NCI-H2029 treated with DMSO at 0.1 percent for 48 hours (cell line): ENCODE results near the gene PIGL.

ENCODE experiments used
- DNase-seq: peaks from one replicate; lab custom pipeline; 2025; lab: John Stamatoyannopoulos, UW

PIGL gene

DNA sequence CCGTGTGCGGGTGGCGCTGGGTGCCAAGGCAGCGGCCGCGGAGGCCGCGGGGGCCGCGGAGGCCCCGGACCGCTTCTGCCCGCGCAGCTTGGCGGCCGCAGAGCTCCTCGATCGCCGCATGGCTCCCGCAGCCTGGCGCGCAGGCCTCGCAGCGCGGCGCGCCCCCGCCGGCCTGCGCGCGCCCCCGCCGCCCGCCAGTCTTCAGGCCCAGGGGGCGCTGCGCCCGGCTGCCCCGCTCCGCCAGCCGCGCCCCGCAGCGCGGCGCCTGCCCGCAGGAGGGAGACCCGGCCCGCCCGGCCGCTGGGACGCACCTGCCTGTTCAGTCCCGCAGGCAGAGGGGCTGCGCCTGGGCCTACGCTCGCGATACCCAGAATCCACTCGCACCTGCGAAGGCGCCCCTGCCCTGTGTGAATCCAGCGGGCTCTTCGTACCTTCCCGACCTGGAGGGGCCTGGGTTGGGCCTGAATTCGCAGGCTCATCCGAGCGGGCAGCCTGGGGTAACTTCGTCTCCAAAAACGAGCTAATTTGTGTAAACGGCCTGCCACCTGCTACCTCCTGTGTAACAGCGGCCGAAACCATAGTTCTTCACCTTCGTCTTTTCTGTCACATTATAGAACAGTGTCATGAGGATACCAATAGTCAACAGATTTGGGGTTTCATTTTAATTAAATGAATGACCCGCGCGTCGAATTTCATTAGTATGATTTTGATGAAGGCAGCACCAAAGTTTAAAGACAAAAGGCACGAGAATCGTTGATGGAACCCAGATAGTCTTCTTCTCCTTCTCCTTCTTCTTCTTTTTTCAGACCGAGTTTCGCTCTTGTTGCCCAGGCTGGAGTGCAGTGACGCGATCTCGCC lies 136.5 kb downstream of the PIGL start, which contains the start of gene CENPV:
CENPV (minus strand) TSS at position 153 of the 858 bp plus-strand sequence; CDS start at position 120, 33 bp downstream.
- no peak for DNase-seq

DNA sequence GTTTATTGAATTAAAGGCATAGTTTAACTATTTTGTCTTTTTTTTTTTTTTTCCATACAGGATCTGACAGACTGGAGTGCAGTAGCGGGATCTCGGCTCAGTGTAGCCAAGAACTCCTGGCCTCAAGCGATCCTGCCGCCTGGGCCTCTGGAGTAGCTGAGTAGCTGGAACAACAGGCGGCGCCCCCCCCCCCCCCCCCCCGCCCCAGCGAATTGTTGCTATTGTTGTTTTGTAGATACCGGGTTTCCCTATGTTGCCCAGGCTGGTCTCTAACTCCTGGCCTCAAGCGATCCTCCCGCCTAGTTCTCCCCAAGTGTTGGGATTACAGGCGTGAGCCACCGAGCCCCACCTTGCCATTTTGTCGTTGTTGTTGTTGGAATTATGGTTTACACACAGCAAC lies 137.6 kb downstream of the PIGL start:
- DNase-seq: no peak

DNA sequence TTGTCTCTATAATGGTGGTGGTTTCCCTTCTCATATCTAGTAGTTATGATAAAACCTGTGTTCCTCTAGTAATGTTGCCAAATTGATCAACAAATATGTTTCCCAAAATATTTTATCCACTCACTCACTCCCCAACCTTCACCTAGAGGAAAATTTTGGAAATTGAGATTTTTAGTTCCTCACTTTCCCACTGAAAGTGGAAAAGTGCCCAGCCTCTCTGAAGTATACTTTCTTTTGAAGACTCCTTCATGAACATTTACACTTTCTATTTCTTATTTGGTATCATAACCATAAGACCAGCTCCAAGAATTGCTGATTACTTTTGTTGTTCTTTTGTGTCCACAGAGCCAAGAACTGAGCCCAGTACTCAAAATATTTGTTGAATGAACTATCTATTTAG lies 141.4 kb downstream of the PIGL start:
- DNase-seq: no peak

- DNase-seq: no peak
Measured at GRCh38 chr17:16361874-16362273, 144.9 kb downstream of the PIGL start.

- no peak for DNase-seq
Measured at GRCh38 chr17:16363749-16364536, 146.9 kb downstream of the PIGL start.

DNA sequence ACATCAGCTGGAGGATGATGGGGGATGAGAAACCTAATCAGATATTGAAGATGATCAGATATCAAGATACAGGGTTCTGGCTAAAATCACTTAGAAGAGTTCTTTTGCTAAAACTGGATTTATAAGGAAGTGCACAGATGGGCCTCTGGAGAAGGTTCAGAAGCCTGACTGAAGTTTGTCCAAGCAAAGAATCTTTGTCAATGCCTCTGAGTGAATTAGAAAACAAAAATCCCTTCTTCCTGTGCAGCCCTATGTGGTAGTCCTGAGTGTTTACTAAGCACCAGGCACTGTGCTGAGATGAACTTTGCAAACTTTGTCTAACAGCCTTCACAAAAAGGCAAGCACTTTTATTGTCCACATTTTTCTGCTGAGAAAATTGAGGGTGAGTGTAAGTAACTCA lies 147.6 kb downstream of the PIGL start:
- no peak for DNase-seq

DNA sequence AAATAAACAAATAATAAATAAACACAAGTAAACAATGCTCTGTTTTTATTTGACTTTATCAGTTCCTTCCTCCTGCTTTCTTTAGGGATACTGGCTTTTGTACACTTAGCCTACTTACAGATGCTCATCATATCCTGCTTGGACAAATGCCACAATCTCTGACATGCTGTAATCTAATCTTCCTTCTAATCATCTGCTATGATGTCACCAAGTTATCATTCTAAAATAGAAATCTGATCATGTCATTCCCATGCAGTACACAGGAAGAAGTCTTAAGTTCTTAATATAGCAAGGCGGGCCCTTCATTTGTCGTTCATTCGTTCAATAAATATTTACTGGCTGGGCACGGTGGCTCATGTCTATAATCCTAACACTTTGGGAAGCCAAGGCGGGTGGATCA lies 154.7 kb downstream of the PIGL start:
- DNase-seq: peak; percentile 60

- DNase-seq: no peak
Measured at GRCh38 chr17:16374146-16374938, 157.3 kb downstream of the PIGL start.
